Neural crest cell (in vitro differentiated cells): Measurements from ENCODE around the gene CWC15. TPM values are rescaled to one million over a fixed set of nuclear protein-coding genes. Genes with fewer than 3 reads are reported as not detected.

Experiments
- DNase-seq: peaks from one replicate; pipeline ENCODE4 v3.0.0; 2021; ENCODE audit warnings: low read depth, mixed read lengths, low spot score
- H3K27ac Mint-ChIP-seq: one replicate; pipeline ENCODE4 v1.8.0; 2021; ENCODE audit warnings: mild to moderate bottlenecking, mixed read lengths; ENCODE audit not compliant: unreplicated experiment
- H3K27me3 Mint-ChIP-seq: 2 replicates; pipeline ENCODE4 v1.8.0; 2021; ENCODE audit warnings: low read depth, mild to moderate bottlenecking, mixed read lengths
- H3K36me3 Mint-ChIP-seq: 2 replicates; pipeline ENCODE4 v1.8.0; 2021; ENCODE audit warnings: low read depth, mild to moderate bottlenecking, mixed read lengths
- H3K4me1 Mint-ChIP-seq: 2 replicates; pipeline ENCODE4 v1.8.0; 2021; ENCODE audit warnings: mixed read lengths
- H3K4me3 Mint-ChIP-seq: one replicate; pipeline ENCODE4 v1.8.0; 2021; ENCODE audit warnings: mild to moderate bottlenecking, mixed read lengths
- H3K9me3 Mint-ChIP-seq: 2 replicates; pipeline ENCODE4 v1.8.0; 2021; ENCODE audit warnings: mixed read lengths
- total RNA-seq: library from RNA; stranded (reverse); gene quantifications from 2 replicates; pipeline ENCODE4 v1.2.1, GENCODE V29; 2021
- TF ChIP-seq, protein P1 (sequence below): fragments of 200-600 bp; sonication (generic); conservative IDR thresholded peaks from 2 replicates; pipeline ENCODE4 v1.5.0; 2021; ENCODE audit warnings: antibody characterized with exemption, mild to moderate bottlenecking

CWC15 gene
- total RNA-seq, 1 donor from 2014 or later: 80.2 TPM

DNA sequence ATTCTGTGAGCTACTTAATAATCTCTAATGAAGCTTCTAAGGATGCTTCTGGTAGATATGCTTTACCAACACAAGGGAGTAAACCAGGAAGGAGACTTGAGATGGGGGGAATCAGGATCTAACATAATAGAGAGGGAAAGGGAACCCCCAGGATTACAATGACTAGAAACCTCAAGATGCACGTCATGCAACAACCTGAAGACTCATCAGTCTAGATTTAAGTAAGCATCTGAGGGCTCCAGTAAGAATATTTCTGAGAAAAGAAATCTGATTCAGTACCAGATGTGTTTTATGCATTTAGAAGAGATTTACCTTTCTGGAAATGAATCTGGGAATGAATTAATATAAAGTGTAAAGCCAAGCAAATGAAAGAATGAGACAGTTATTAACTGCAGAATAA is 15.4 kb upstream of the CWC15 start:
- H3K27me3 Mint-ChIP-seq: no peaks in the 10 kb centered on the region
- no peaks in the 10 kb centered on the region for H3K4me1 Mint-ChIP-seq
- TF ChIP-seq, protein P1, sequence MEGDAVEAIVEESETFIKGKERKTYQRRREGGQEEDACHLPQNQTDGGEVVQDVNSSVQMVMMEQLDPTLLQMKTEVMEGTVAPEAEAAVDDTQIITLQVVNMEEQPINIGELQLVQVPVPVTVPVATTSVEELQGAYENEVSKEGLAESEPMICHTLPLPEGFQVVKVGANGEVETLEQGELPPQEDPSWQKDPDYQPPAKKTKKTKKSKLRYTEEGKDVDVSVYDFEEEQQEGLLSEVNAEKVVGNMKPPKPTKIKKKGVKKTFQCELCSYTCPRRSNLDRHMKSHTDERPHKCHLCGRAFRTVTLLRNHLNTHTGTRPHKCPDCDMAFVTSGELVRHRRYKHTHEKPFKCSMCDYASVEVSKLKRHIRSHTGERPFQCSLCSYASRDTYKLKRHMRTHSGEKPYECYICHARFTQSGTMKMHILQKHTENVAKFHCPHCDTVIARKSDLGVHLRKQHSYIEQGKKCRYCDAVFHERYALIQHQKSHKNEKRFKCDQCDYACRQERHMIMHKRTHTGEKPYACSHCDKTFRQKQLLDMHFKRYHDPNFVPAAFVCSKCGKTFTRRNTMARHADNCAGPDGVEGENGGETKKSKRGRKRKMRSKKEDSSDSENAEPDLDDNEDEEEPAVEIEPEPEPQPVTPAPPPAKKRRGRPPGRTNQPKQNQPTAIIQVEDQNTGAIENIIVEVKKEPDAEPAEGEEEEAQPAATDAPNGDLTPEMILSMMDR: no peak
- no peaks in the 10 kb centered on the region for H3K36me3 Mint-ChIP-seq
- no peak overlapping the region for H3K4me3 Mint-ChIP-seq
- H3K9me3 Mint-ChIP-seq: no peaks in the 10 kb centered on the region
- no peak overlapping the region for H3K27ac Mint-ChIP-seq
- no peak for DNase-seq

DNA sequence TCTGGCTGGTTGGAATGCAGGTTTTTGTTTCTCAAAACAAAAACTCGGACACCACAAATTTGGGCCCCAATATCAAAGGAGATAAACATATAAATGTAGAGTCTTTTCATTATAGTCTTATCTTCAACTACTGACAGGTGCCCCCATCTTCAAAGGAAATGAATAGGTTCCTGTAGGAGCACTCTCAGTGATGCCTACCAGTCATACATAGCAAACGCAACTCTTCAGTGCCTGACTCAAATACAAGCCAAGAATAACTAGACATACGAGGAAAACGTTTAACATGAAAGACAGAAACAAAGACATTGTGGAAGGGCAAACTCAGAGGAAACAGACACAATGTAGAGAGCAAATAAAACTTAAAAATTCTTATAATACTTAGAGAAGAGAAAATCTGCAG is 14.0 kb upstream of the CWC15 start:
- TF ChIP-seq, protein P1: no peak
- H3K4me3 Mint-ChIP-seq: no peak overlapping the region
- H3K27ac Mint-ChIP-seq: no peak overlapping the region
- H3K27me3 Mint-ChIP-seq: no peaks in the 10 kb centered on the region
- H3K36me3 Mint-ChIP-seq: no peaks in the 10 kb centered on the region
- no peaks in the 10 kb centered on the region for H3K9me3 Mint-ChIP-seq
- DNase-seq: no peak
- H3K4me1 Mint-ChIP-seq: no peaks in the 10 kb centered on the region

DNA sequence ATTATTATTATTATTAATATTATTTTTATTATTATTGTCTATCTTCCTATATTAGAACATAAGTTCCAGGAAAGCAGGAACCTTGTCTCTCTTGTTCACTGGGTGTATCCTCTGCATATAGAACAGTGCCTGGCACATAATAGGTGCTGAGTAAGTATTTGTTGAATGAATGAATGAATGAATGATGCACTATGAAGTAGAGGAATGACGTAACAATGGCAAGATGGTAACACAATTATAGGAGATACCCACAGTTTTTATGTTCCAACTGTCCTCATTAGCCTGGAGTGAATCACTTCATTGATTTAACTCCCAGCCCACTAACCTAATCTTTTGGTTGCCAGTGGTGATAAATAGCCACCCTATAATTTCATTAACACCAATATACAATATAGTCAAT is 2.2 kb upstream of the CWC15 start:
- Mint-ChIP-seq H3K4me1 (peaks cover 20% of the 10 kb centered on the region), H3K27me3 (no peaks in the 10 kb centered on the region), H3K27ac (no peak overlapping the region), H3K4me3 (no peak overlapping the region), H3K36me3 (peaks cover 2% of the 10 kb centered on the region), H3K9me3 (no peaks in the 10 kb centered on the region)
- TF ChIP-seq, protein P1: no peak
- DNase-seq: no peak

DNA sequence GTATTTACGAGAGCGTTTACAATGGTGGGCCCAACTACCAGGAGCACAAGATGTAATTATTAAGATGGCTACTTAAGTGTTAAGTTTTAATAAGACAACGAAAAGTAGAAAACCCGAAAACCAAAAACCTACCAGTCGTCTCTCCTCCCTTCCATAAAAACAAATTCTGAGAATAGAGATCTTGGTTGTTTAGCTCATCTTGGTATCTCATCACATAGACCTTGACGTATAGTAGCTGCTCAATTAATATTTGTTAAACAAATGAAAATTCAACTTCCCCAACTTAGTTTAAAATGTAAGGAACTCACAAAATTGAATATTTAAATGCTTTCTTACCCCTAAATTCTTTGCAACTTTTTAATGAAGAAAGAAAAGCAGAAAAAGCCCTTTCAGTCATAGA is 822 bp upstream of the CWC15 start:
- DNase-seq: no peak
- Mint-ChIP-seq H3K36me3 (peaks cover 6% of the 10 kb centered on the region), H3K9me3 (no peaks in the 10 kb centered on the region), H3K4me3 (peak overlapping the region; percentile 95), H3K4me1 (peaks cover 20% of the 10 kb centered on the region), H3K27ac (no peak overlapping the region), H3K27me3 (no peaks in the 10 kb centered on the region)
- TF ChIP-seq, protein P1: no peak

DNA sequence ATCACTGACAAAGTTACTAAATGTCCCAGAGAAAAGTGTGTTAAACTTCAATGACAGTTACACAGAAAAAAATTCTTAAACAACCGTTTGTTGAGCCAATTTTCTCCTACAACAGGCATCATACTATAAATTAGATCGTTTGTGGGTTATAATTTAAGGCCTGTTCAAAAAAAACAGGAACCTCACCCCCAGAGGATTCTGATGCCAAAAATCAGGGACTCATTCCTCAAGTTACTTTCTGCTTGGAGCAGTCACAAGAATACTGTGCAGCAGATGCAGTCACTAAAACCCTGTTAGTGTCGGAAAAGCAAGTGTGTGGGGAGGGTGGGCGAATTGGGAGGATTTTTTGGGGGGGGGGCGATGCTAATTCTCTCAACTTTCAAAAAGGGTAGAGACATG is 657 bp downstream of the CWC15 start:
- DNase-seq: no peak
- H3K4me1 Mint-ChIP-seq: peaks cover 20% of the 10 kb centered on the region
- no peaks in the 10 kb centered on the region for H3K9me3 Mint-ChIP-seq
- no peak overlapping the region for H3K27ac Mint-ChIP-seq
- peaks cover 15% of the 10 kb centered on the region for H3K36me3 Mint-ChIP-seq
- TF ChIP-seq, protein P1: no peak
- peak overlapping the region; percentile 95 for H3K4me3 Mint-ChIP-seq
- H3K27me3 Mint-ChIP-seq: no peaks in the 10 kb centered on the region

DNA sequence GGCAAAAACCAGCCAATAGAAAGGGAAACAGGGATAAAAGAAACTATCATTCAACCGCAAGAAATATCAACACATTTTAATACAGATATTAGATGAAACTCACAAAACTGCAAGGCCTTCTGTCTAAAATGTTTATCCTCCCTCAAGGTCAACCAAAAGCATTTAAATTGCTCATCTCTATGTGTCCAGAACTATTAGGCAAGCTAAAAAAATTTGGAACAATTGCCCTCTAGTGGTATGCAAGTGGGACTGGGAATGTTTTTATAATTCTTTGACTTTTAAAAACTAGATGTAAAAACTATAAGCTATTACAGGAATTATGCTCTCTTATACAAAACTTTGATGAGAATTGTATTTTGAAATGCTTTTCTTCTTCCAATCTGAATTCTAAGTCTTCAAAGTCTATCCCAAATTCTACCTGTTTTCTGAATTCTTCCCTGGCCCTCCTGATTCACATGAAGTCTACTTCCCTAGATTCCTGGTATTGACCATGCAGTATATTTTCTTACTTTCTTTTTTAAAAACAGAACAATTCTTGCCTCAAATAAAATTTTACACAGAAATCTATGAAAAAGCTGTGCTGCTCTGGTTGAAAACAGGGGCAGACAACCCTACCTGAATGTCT is 4.9 kb downstream of the CWC15 start:
- peaks cover 24% of the 10 kb centered on the region for H3K36me3 Mint-ChIP-seq
- H3K9me3 Mint-ChIP-seq: no peaks in the 10 kb centered on the region
- H3K27me3 Mint-ChIP-seq: no peaks in the 10 kb centered on the region
- peak overlapping the region; percentile 56 for H3K4me3 Mint-ChIP-seq
- no peak overlapping the region for H3K27ac Mint-ChIP-seq
- TF ChIP-seq, protein P1: peak; percentile 75
- DNase-seq: no peak
- peaks cover 8% of the 10 kb centered on the region for H3K4me1 Mint-ChIP-seq
